HL-60 (cell line): Measurements from ENCODE around the gene PLP2.

Experiments
- CTCF ChIP-seq: IDR thresholded peaks from one replicate; pipeline ENCODE4 v1.5.1; 2011; ENCODE audit warnings: low read length, control low read depth, inconsistent platforms; ENCODE audit not compliant: insufficient read depth
- SPI1 ChIP-seq: IDR thresholded peaks from 2 replicates; pipeline ENCODE4 v1.6.1; 2012; ENCODE audit warnings: low read depth, mild to moderate bottlenecking, borderline replicate concordance

- TF ChIP-seq CTCF (no peak), SPI1 (no peak)
Observed at GRCh38 chrX:49155243-49155899, 16.3 kb upstream of the PLP2 start.
